ENCODE measurements around the gene NSG2.

NSG2 gene

DNA sequence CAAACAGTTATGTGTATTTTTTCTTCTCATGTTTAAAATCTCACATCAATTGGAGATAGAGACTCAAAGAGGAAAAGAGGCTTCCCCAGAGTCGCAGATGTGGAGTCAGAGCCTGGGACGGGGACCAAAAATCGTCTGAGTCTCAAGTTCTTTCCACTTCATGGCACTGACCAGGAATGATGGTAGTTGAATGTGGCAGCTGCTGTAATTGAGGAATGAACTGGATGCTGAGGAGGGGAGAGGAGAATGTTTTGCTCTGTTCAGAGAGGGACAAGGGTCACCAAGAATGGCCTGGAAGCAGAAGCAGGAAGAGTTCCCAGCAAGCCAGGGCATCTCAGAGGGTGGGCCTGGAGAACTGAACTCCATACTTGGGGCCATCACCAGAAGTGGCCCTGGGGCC, 103.9 kb downstream of the NSG2 start:
- no peak for DNase-seq (ENCODE audit: low read depth in 4 of 4, low spot score in 1 of 4)

DNA sequence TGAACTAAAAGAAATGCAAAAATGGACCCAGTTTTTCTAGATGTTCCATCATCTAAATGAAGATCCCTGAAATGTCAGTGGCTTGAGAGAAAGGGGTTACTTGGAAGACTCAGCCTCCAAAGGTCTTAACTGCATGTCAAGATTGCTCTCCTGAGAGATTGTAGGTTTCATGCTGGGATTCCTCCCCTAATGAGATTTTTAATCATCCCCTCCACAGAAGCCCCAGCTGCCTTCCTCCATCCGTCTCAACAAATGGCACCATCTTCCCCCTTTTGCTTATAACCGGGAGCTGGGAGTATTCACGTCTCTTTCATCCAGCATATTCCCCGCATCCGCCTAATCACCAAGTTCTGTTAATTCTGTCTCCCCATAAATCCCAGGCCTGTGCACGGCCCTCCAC, 104.5 kb downstream of the NSG2 start:
- no peak for DNase-seq (ENCODE audit: low read depth in 4 of 4, low spot score in 1 of 4)

DNA sequence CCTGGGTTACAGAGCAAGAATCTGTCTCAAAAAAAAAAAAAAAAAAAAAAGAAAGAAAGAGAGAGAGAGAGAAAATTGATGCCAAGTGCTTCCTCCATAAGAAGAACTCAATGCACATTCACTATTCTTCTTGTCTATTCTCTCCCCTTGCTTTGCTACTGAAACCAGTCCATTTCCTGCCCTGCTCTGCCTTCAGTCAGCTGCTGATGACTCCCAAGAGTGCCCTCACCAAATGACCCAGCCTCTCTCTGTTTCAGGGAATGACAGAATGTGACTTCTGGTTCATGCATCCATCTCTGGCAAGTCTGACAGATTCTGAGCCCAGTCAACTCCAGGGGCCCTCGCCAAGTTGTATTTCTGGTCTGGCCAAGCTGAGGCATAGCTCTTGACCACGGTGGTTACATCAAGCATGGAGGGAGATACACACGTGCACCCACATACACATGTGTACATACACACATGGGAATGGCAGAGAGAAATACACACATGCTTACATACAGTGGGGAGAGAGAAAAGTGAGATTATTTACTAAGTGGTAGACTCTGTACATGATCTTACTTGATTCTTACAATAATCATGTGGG, 106.2 kb downstream of the NSG2 start:
- DNase-seq (ENCODE audit: low read depth in 4 of 4, low spot score in 1 of 4) = no peak

DNA sequence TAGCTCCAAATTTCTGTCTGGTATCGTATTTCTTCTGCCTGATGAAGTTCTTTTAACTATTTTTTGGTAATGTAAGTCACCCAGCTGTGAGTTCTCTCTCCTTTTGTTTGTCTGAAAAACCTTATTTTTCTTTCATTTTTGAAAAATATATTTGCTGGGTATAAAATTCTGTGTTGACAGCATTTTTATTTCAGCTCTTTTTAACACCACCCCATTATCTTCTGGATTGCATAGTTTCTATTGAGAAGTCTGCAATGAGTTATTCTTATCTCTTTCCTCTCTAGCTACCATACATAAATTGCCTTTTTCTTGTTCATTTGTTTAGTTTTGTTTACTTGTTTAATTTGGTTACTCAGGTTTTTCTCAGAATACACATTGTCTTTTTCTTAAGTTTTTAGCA, 109.1 kb downstream of the NSG2 start:
- DNase-seq (ENCODE audit: low read depth in 4 of 4, low spot score in 1 of 4) = no peak

DNA sequence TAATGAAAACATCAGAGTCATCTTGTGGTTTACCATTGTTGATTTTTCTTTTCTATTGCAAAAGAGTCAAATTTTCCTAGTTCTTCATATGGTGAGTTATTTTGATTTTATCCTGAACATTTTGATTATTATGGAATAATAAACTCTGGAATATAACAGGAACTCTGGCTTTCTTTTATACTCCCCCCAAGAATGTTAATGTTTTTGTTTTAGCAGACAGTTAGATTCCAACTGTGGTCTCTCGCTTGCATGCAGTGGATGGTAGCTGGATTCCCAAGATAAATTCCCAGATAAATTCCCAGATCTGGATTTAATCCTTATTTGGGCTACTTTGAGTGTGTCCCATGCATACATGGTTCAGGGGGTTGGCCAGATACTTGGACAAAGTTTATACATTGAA, 109.8 kb downstream of the NSG2 start:
- no peak for DNase-seq (ENCODE audit: low read depth in 4 of 4, low spot score in 1 of 4)

DNA sequence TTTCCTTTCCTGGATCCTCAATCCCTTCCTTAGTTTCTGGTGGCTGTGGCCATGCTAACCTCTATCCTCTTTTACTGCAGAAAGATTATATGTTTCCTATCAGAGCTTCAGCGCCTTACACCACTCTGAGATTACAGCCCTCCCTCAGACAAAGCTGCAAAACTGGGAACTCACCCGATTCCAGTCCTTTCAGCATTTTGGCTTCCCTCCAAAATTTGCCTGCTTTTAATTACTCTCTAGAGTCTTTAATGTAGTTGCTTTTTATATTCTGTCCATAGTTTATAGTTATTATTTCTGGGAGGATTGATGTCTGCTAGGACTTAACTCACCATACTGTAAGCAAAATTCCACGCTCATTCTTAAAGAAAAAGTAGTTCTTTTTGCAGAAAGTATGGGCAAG, 110.2 kb downstream of the NSG2 start:
- no peak for DNase-seq (ENCODE audit: low read depth in 4 of 4, low spot score in 1 of 4)

DNA sequence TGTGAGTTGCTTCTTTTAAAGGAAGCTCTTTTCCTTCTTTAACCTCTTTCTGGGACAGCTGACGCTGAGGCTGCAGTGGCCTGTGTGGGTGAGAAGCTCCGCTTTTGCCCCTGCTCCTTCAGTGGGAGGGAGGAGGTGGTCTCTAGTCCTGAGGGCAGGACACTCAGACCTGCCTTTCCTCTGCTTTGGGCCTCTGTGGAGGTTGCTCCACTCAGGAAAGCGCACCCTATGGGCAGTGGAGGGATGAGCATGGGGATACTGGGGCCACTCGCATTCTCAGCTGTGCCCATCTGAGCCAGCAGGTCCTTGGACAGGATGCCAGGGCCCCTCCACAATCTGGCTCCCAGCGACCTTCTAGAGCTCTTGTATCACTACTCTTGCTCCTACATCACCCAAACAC, 111.5 kb downstream of the NSG2 start:
- no peak for DNase-seq (ENCODE audit: low read depth in 4 of 4, low spot score in 1 of 4)
